ENCODE data around the gene REEP2.

REEP2 gene

GRCh38 chr5:138492560-138493045 lies 53.7 kb downstream of the REEP2 start:
- peak overlapping the region; percentile 80 for H3K27ac ChIP-seq
- TF ChIP-seq ZFX (IDR thresholded peaks at IDR 0.05), result no peak
- TF ChIP-seq CTCF (conservative IDR thresholded peaks at IDR 0.05), result no peak

DNA sequence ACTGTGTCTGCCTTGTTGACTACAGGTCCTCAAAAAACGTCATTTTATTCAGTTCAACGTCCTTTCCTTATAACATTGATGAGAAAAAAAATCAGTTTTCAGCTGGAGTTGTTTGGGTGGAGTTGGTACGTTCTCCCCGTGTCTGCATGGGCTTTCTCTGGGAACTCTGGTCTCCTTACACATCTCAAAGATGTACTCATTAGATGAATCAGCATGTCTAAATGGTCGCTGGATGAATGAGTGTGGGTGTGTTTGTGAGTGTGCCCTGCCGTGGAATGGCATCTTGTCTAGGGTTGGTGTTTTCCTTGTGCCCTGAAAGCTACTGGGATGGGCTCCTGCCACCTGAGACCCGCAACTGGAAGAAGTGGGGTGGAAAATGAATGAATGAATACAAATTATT lies 56.5 kb downstream of the REEP2 start:
- no peak for TF ChIP-seq CTCF (conservative IDR thresholded peaks at IDR 0.05)
- TF ChIP-seq ZFX (IDR thresholded peaks at IDR 0.05), result no peak
- no peak overlapping the region for H3K27ac ChIP-seq
